Placental pericyte (primary cell): ENCODE results near the gene IFT80. TPM values are rescaled to one million over a fixed set of nuclear protein-coding genes. Genes with fewer than 3 reads are reported as not detected.

Experiments
- small RNA-seq: library from RNA; depleted of rRNA; stranded (forward); fragments of <200 nt; gene quantifications from one replicate; pipeline ENCODE3, GENCODE V24; 2012; ENCODE audit warnings: low replicate concordance
- total RNA-seq: library from RNA; depleted of rRNA; stranded (reverse); fragments of >200 nt; gene quantifications from 2 replicates; pipeline ENCODE4 v1.2.3, GENCODE V29; 2012

IFT80 gene
- total RNA-seq = 34.6 and 41.8 TPM in 2 replicates

GRCh38 chr3:160399125-160400029, at the start of gene IFT80, which contains the start of gene SMC4:
Gene IFT80 (minus strand): TSS chr3:160399225. CDS start chr3:160384600, 14,625 bp downstream.
Gene SMC4 (plus strand): TSS chr3:160399650. CDS start chr3:160400827, 1,177 bp downstream.

GRCh38 chr3:160225176-160226025, 173.6 kb downstream of the IFT80 start, which contains the start of gene C3orf80:
Gene C3orf80 (plus strand): TSS chr3:160225422. CDS start chr3:160225636, 214 bp downstream.

Small RNA genes lying within 50 kb of the gene (small RNA-seq; reads per million reads assigned to genes)
- gene MIR15B (6,198 reads per million, percentile 100 among the genes with 10 or more reads in this experiment), gene MIR16-2 (209 reads per million, percentile 99 among the genes with 10 or more reads in this experiment)

Other genes with a start within 250 kb of the IFT80 start
- gene C3orf80, start 173.8 kb downstream of the IFT80 start, total RNA-seq = 5.7 and 9.7 TPM in 2 replicates
- gene SMC4, start 425 bp upstream of the IFT80 start, total RNA-seq = 26.9 and 148 TPM in 2 replicates
- gene TRIM59, start 50.6 kb upstream of the IFT80 start, total RNA-seq = 4.8 and 44.0 TPM in 2 replicates
- 37.0 and 66.0 TPM in 2 replicates for gene KPNA4, start 166.3 kb upstream of the IFT80 start, total RNA-seq